Spinal cord (tissue), 10 donors: ENCODE data around the gene AQP2. TPM values are rescaled to one million over a fixed set of nuclear protein-coding genes. Genes with fewer than 3 reads are reported as not detected.

Experiments
- DNase-seq, 6 donors: peaks; one replicate each; pipeline versions ENCODE4 v3.0.0 to v3.0.0-alpha.2; 2013 to 2015; ENCODE audit warnings: low spot score in 6 of 6, low read depth in 4 of 6
- H3K27ac ChIP-seq: one replicate; pipeline ENCODE4 v1.5.1; 2013; ENCODE audit warnings: low read depth, low read length, control low read depth
- H3K27me3 ChIP-seq: one replicate; pipeline ENCODE4 v1.6.1; 2013; ENCODE audit warnings: low read length; ENCODE audit not compliant: control insufficient read depth, insufficient read depth
- H3K36me3 ChIP-seq: one replicate; pipeline ENCODE4 v1.6.1; 2013; ENCODE audit warnings: low read length; ENCODE audit not compliant: control insufficient read depth, insufficient read depth
- H3K4me1 ChIP-seq: one replicate; pipeline ENCODE4 v1.6.1; 2013; ENCODE audit warnings: low read length; ENCODE audit not compliant: control insufficient read depth, insufficient read depth
- H3K4me3 ChIP-seq: one replicate; pipeline ENCODE4 v1.5.1; 2013; ENCODE audit warnings: low read depth, low read length, control low read depth
- H3K9me3 ChIP-seq: one replicate; pipeline ENCODE4 v1.6.1; 2013; ENCODE audit warnings: low read length; ENCODE audit not compliant: control insufficient read depth, insufficient read depth
- WGBS: methylation state at CpG from one replicate; pipeline ENCODE4 v1.1.5; 2013; ENCODE audit warnings: missing lambda C conversion rate; ENCODE audit not compliant: insufficient coverage; 5-methylcytosine and 5-hydroxymethylcytosine counted together
- polyA plus RNA-seq, 2 donors: library from polyadenylated mRNA; unstranded; fragments of 120-200 nt; gene quantifications; one replicate each; pipeline ENCODE4 v1.2.1, GENCODE V29; 2013; ENCODE audit not compliant: insufficient read length in 2 of 2
- total RNA-seq, 2 donors: library from RNA; depleted of rRNA in 1 of 2; stranded (reverse); fragments of 120-200 nt in 1 of 2; fragments of >200 nt in 1 of 2; gene quantifications; one replicate each; pipeline versions ENCODE4 v1.2.3 to v1.2.4, GENCODE V29; 2013 to 2014
- donor health status: healthy.

AQP2 gene
- total and polyA plus RNA-seq, 4 donors, result 0.44 to 0.47 TPM; not detected in 2

DNA sequence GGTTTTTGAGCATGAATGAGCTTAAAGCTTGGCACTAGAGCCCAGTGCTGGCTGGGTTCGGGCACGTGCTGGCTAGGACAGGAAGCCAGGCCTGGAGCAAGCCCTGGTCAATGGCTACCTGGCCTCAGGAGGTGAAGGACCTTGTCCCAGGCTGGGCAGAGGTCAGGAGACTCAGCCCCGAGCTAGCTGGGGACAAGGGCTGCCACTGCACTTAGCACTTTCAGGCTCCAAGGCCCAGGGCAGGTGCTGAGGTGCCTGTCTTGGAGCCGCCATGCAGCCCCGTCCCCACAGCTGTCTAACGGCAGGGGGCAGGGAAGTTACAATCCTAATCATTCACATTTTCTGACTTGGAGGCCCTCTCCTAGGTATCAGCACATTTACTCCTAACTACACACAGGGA, 17.9 kb downstream of the AQP2 start:
- DNase-seq, result no peak
- Histone ChIP-seq H3K36me3 (peaks cover 7% of the 10 kb centered on the region), H3K27ac (peak overlapping the region; percentile 82), H3K27me3 (peaks cover 2% of the 10 kb centered on the region), H3K4me1 (peaks cover 69% of the 10 kb centered on the region), H3K4me3 (no peak overlapping the region), H3K9me3 (no peaks in the 10 kb centered on the region)
- WGBS, result 79% methylated on average over 4 of the region's 6 CpGs

DNA sequence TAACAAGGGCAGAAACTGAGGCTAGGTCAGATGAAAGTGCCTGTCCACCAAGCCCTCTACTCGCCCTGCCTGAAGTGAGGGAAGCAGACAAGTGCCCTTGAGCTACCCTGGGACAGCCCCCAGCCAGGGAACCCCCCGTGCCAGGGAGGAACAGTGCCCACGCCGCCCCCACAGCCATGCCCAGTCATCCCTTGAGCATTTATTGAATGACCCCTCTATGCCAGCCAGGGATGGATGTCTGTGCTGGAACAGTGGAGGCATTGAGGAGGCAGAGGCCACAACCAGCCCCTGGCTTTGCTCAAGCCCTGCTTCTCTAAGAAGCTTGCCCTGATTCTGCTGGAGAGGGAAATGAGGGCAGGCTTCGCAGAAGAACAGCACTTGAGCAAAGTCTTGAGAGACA, 18.5 kb downstream of the AQP2 start:
- peak in 2 of 6 donors; percentile 59 to 87 for DNase-seq
- peaks cover 75% of the 10 kb centered on the region for H3K4me1 ChIP-seq

DNA sequence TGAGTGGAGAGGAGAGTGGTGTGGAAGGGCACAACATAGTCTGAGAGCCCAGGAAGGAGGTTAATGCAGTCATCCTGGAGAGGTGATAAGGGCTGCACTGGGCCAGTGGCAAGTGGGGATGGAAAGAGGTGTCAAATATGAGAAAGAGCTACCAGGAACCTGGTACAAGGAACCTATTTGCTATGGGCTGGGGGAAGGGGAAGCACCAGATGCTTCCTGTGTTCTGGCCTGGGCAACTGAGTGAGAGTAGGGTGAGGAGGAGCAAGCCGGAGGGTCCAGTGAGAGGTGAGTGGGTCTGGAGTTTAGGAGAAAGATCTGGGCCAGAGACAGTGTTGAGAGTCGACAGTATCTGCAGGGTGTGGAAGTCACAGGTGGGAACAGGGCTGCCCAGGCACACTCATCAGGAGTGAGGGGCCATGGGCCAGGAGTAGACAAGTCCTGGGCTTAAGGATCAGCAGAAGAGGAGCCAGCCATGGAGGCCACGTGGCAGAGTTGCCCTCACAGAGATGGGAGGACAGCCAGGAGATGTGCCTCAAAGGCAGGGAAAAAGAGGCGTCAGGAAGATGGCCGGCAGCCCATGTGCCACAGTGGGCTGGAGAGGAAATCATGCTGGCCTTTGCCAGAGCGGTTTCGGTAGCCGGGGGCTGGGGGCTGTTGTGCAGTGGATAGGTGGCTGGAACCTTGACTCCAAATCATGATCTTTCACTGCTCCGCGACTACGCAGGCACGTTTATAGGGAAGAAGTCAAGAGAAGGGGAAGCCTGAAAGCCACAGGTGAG, 19.3 kb downstream of the AQP2 start:
- WGBS, result 70% methylated on average over 12 of the region's 12 CpGs
- Histone ChIP-seq H3K36me3 (peaks cover 8% of the 10 kb centered on the region), H3K9me3 (no peaks in the 10 kb centered on the region), H3K4me1 (peaks cover 83% of the 10 kb centered on the region), H3K4me3 (no peak overlapping the region), H3K27me3 (peaks cover 2% of the 10 kb centered on the region), H3K27ac (peak overlapping the region; percentile 82)
- no peak for DNase-seq

More for the DNA sequence above, 18.5 kb downstream of the AQP2 start:
- Histone ChIP-seq H3K36me3 (peaks cover 8% of the 10 kb centered on the region), H3K27ac (peak overlapping the region; percentile 82), H3K4me3 (no peak overlapping the region), H3K27me3 (peaks cover 2% of the 10 kb centered on the region), H3K9me3 (no peaks in the 10 kb centered on the region)
- 43% methylated on average over 5 of the region's 5 CpGs for WGBS

DNA sequence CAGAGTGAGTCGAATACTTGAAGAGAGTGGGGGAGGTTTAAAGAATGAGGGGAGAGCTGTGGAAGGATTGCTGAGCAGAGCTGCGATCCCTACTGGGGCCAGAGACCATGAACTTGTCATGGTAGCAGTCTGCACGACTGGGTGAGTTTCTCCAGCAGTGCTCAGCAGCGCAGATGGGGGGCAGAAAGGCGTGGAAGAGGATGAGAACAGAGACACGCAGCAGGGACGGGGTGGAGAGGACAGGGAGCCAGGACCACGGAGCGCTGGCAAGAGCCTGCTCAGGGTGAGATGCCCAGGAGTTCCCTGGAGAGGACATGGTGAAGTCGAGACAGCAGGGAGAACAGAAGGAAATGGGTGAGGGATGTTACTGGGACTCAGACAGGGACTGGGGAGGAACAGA, 20.1 kb downstream of the AQP2 start:
- peaks cover 91% of the 10 kb centered on the region for H3K4me1 ChIP-seq
- H3K27ac ChIP-seq, result no peak overlapping the region
- WGBS, result 68% methylated on average over 10 of the region's 10 CpGs
- H3K4me3 ChIP-seq, result no peak overlapping the region
- H3K27me3 ChIP-seq, result peaks cover 2% of the 10 kb centered on the region
- no peak for DNase-seq
- H3K9me3 ChIP-seq, result no peaks in the 10 kb centered on the region
- H3K36me3 ChIP-seq, result peaks cover 8% of the 10 kb centered on the region

DNA sequence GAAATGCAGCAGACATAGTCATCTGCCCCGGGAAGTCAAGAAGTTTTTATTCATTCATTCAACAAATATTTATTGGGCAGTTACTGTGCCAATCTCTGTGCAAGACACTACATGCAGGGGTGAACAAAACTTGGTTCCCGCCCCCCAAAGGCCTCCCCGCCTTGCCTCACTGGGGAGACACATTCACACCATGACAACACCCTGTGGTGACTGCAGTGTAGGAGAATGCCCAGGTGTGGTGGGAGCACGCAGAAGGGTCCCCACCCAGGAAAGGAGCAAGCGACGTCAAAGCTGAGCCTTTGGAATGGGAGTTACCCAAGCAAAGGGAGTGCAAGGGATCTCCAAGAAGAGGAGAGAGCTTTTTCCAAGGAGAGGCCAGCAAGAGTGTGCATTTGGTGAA, 20.6 kb downstream of the AQP2 start:
- Histone ChIP-seq H3K36me3 (peaks cover 8% of the 10 kb centered on the region), H3K9me3 (no peaks in the 10 kb centered on the region), H3K4me3 (no peak overlapping the region), H3K27ac (no peak overlapping the region), H3K4me1 (peaks cover 95% of the 10 kb centered on the region), H3K27me3 (peaks cover 2% of the 10 kb centered on the region)
- DNase-seq, result no peak
- WGBS, result 78% methylated on average over 3 of the region's 6 CpGs

DNA sequence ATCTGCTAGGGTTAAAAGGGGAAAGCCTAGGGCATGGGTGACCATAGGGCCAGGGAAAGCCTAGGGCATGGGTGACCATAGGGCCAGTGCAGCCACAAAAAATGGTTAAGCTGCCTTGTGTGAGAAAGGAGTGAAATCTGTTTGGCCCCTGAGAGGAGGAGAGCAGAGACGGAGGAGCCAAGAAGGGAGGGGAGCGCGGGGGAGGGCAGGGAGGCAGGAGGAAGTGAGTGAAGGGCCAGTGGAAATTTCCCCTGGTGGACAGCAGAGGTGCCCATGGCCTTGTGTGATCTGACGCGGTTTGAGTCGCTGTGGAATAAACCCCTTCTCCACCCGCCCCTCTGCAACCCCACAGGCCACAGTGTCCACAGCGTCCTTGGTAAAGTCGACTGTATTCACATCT, 21.6 kb downstream of the AQP2 start:
- Histone ChIP-seq H3K4me1 (peaks cover 93% of the 10 kb centered on the region), H3K27me3 (peaks cover 2% of the 10 kb centered on the region), H3K9me3 (no peaks in the 10 kb centered on the region), H3K27ac (no peak overlapping the region), H3K36me3 (peaks cover 8% of the 10 kb centered on the region), H3K4me3 (no peak overlapping the region)
- 83% methylated on average over 6 of the region's 9 CpGs for WGBS
- DNase-seq, result no peak

DNA sequence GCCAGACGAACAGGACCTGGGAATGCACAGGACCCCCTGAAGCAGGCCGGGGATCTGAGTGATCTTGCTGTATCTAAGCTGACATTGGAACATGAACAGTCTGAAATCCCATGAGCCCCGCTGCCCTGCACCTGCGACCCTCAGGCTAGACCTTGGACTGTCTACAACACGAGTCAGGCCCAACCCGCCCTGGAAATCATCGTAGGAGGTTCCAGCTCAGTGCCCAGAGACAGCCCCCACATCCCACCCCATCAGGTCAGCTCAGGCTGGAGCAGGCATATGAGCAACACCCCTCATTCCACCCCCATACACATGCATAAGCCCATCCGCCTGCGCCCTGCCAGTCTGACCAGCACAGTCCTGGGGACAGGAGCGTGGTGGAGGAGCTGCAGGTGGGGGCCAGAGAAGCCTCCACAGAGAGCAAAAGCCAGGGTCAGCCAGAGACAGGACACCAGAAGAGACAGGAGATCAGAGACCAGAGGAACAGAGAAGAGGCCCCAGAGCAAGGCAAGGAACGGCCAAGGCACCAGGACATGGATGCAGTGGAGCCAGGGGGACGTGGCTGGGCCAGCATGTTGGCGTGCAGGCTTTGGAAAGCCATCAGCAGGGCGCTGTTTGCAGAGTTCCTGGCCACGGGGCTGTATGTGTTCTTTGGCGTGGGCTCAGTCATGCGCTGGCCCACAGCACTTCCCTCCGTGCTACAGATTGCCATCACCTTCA, 22.3 kb downstream of the AQP2 start, which contains the start of gene AQP6:
AQP6 (plus strand) TSS at position 307 of the 720 bp plus-strand sequence; CDS start at position 534, 227 bp downstream.
- WGBS, result 84% methylated on average over 15 of the region's 18 CpGs
- no peak for DNase-seq
- no peaks in the 10 kb centered on the region for H3K9me3 ChIP-seq
- H3K4me1 ChIP-seq, result peaks cover 89% of the 10 kb centered on the region
- H3K36me3 ChIP-seq, result peaks cover 8% of the 10 kb centered on the region
- H3K4me3 ChIP-seq, result no peak within 1 kb of the TSS
- peaks cover 2% of the 10 kb centered on the region for H3K27me3 ChIP-seq
- no peak within 1 kb of the TSS for H3K27ac ChIP-seq

DNA sequence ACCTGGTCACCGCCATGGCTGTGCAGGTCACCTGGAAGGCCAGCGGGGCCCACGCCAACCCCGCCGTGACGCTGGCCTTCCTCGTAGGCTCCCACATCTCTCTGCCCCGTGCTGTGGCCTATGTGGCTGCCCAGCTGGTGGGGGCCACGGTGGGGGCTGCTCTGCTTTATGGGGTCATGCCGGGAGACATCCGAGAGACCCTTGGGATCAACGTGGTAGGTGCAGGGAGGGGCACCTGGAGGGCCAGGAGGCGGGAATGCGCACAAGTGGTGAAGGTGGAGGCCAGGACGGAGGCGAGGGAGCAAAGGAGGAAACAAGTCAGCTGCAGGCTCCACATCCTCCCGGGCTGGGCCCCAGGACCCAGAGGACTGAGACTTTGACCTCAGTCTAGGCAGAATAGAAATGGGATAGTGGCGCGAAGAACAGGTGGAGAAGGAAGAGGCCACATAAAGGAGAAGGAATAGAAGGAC, 22.9 kb downstream of the AQP2 start:
- Histone ChIP-seq H3K27me3 (peaks cover 2% of the 10 kb centered on the region), H3K27ac (no peak overlapping the region), H3K9me3 (no peaks in the 10 kb centered on the region), H3K4me3 (no peak overlapping the region), H3K36me3 (peaks cover 8% of the 10 kb centered on the region), H3K4me1 (peaks cover 87% of the 10 kb centered on the region)
- no peak for DNase-seq
- 91% methylated on average over 19 of the region's 19 CpGs for WGBS

DNA sequence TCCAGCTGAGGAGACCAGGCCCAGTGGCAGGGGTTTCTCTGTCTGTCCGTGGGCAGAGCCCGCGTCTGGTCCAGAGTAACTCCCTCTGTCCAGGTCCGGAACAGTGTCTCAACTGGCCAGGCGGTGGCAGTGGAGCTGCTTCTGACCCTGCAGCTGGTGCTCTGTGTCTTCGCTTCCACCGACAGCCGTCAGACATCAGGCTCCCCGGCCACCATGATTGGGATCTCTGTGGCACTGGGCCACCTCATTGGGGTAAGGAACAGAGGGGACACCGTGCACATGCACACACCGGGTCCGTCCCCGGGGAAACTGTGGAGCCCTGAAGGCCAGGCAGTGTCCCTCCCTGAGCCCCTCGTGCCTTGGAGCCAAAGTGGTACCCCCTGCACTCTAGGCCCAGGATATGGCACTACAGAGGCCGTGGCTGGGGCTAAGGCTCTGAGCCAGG, 23.7 kb downstream of the AQP2 start:
- Histone ChIP-seq H3K4me3 (no peak overlapping the region), H3K27ac (peak overlapping the region; percentile 51), H3K4me1 (peaks cover 87% of the 10 kb centered on the region)

More for the DNA sequence above, 23.7 kb downstream of the AQP2 start:
- 24% methylated on average over 15 of the region's 15 CpGs for WGBS
- DNase-seq, result peak in 3 of 6 donors; percentile 50 to 90 (median 83)
- Histone ChIP-seq H3K9me3 (no peaks in the 10 kb centered on the region), H3K27me3 (peaks cover 2% of the 10 kb centered on the region), H3K36me3 (peaks cover 8% of the 10 kb centered on the region)
